Aorta (tissue), 5 donors: ENCODE results near the gene MRPL20. TPM values are rescaled to one million over a fixed set of nuclear protein-coding genes. Genes with fewer than 3 reads are reported as not detected.

Experiments
- ATAC-seq: fragments of 200-7000 bp; cut with Tn5 transposase; one replicate; pipeline ENCODE4 v1.9.1; 2022; ENCODE audit warnings: moderate library complexity; ENCODE audit not compliant: low FRiP score
- DNase-seq, 2 donors: peaks; one replicate each; pipeline ENCODE4 v3.0.0-alpha.2; 2020
- H3K27ac ChIP-seq, 2 donors: one replicate each; pipeline ENCODE4 v1.5.1; 2013; ENCODE audit warnings: low read length in 2 of 2, mild to moderate bottlenecking in 2 of 2, moderate library complexity in 2 of 2, control low read depth in 1 of 2, inconsistent platforms in 1 of 2, low read depth in 1 of 2
- H3K27me3 ChIP-seq, 2 donors: one replicate each; pipeline ENCODE4 v1.6.1; 2013; ENCODE audit warnings: control low read depth in 1 of 2, low read length in 1 of 2, mild to moderate bottlenecking in 1 of 2, moderate library complexity in 1 of 2; ENCODE audit not compliant: insufficient read depth in 2 of 2, control insufficient read depth in 1 of 2
- H3K36me3 ChIP-seq, 2 donors: one replicate each; pipeline ENCODE4 v1.6.1; 2013; ENCODE audit warnings: control low read depth in 1 of 2, low read length in 1 of 2, mild to moderate bottlenecking in 1 of 2; ENCODE audit not compliant: insufficient read depth in 2 of 2, control insufficient read depth in 1 of 2
- H3K4me1 ChIP-seq, 2 donors: one replicate each; pipeline ENCODE4 v1.6.1; 2013; ENCODE audit warnings: low read length in 2 of 2, control low read depth in 1 of 2, mild to moderate bottlenecking in 1 of 2, moderate library complexity in 1 of 2; ENCODE audit not compliant: insufficient read depth in 2 of 2, control insufficient read depth in 1 of 2
- H3K4me3 ChIP-seq, 2 donors: one replicate each; pipeline ENCODE4 v1.5.1; 2013; ENCODE audit warnings: low read length in 2 of 2, control low read depth in 1 of 2, mild to moderate bottlenecking in 1 of 2
- H3K9me3 ChIP-seq: one replicate; pipeline ENCODE4 v1.6.1; 2013; ENCODE audit warnings: mild to moderate bottlenecking, low read length; ENCODE audit not compliant: control insufficient read depth
- WGBS, 2 donors: extraction: QIAGEN DNeasy Blood & Tissue Kit; methylation state at CpG; one replicate each; pipeline ENCODE4 v1.1.7; 2013; 5-methylcytosine and 5-hydroxymethylcytosine counted together
- intact Hi-C, 2 donors: fragments of 100-400 bp; cut with DNase I; formaldehyde crosslinking; loops; one replicate each; pipeline versions ENCODE4 v1.14.2 to v1.15.0; 2022
- polyA plus RNA-seq, 2 donors: library from polyadenylated mRNA; stranded (reverse); fragments of 200-250 nt; gene quantifications; one replicate each; pipeline ENCODE4 v1.2.3, GENCODE V29; 2013
- total RNA-seq, 2 donors: library from RNA; stranded (reverse); fragmentation: NEBNext Ultra II Directional; extraction: Animal tissue kit (Norgen Biotek cat#: 25700); gene quantifications; one replicate each; pipeline ENCODE4 v1.2.1, GENCODE V29; 2021
- donor health status: healthy with polysubstance abuse.
- donor health status: Bipolar disorder and iron deficiency.
- donor health status: DM: no; HTN: no; CAD: no.
- donor health status: DM: no; HTN: no; CAD: no.
- donor health status: DM: yes; HTN: yes; CAD: no.

The MRPL20 gene
- total and polyA plus RNA-seq, 4 donors: 69.7 to 184 (median 107) TPM

GRCh38 chr1:1399187-1399871 lies 7.8 kb downstream of the MRPL20 start, which contains the start of gene CCNL2:
Gene CCNL2 (minus strand): TSS chr1:1399335. CDS start chr1:1399306, 29 bp downstream.
- Histone ChIP-seq H3K27ac (peak within 1 kb of the TSS in 1 of 2 donors; percentile 57), H3K27me3 (no peaks in the 10 kb centered on the region), H3K4me1 (no peaks in the 10 kb centered on the region), H3K4me3 (peak within 1 kb of the TSS; percentile 85 to 87), H3K36me3 (peaks cover 0 to 2% of the 10 kb centered on the region in 2 donors), H3K9me3 (no peaks in the 10 kb centered on the region)
- DNase-seq (peak; percentile 100), ATAC-seq (peak; percentile 99)
- WGBS, 2 donors: 0% methylated on average over 73 to 86 of the region's 86 CpGs
- intact Hi-C loops: no loop called here

- Histone ChIP-seq H3K36me3 (peaks cover 0 to 2% of the 10 kb centered on the region in 2 donors), H3K4me3 (peak overlapping the region; percentile 85 to 87), H3K27me3 (no peaks in the 10 kb centered on the region), H3K27ac (peak overlapping the region in 1 of 2 donors; percentile 4), H3K9me3 (no peaks in the 10 kb centered on the region), H3K4me1 (no peaks in the 10 kb centered on the region)
- 1% methylated on average over 48 to 54 of the region's 54 CpGs for WGBS, 2 donors
- intact Hi-C loops: no loop called here
- DNase-seq (no peak), ATAC-seq (peak; percentile 2)
Measured at GRCh38 chr1:1398677-1399186, 8.4 kb downstream of the MRPL20 start.

GRCh38 chr1:1397839-1398523 lies 9.1 kb downstream of the MRPL20 start:
- ATAC-seq: no peak
- Histone ChIP-seq H3K4me1 (no peaks in the 10 kb centered on the region), H3K36me3 (peaks cover 0 to 4% of the 10 kb centered on the region in 2 donors), H3K27me3 (no peaks in the 10 kb centered on the region), H3K9me3 (no peaks in the 10 kb centered on the region), H3K27ac (no peak overlapping the region), H3K4me3 (peak overlapping the region; percentile 85 to 87)
- 55 to 56% methylated on average over 19 of the region's 19 CpGs for WGBS, 2 donors
- DNase-seq: no peak
- intact Hi-C loops: no loop called here

- no peak overlapping the region for H3K27ac ChIP-seq
- H3K27me3 ChIP-seq: no peaks in the 10 kb centered on the region
- no peaks in the 10 kb centered on the region for H3K9me3 ChIP-seq
- no peaks in the 10 kb centered on the region for H3K4me1 ChIP-seq
- ATAC-seq (no peak), DNase-seq (no peak)
- H3K4me3 ChIP-seq: no peak overlapping the region
- 77 to 80% methylated on average over 11 of the region's 11 CpGs for WGBS, 2 donors
- H3K36me3 ChIP-seq: peaks cover 0 to 11% of the 10 kb centered on the region in 2 donors
- intact Hi-C loops: no loop called here
Measured at GRCh38 chr1:1395166-1395565, 11.9 kb downstream of the MRPL20 start.

- H3K36me3 ChIP-seq: peaks cover 0 to 14% of the 10 kb centered on the region in 2 donors
- no peaks in the 10 kb centered on the region for H3K4me1 ChIP-seq
Measured at GRCh38 chr1:1394116-1394515, 13.0 kb downstream of the MRPL20 start.

GRCh38 chr1:1393428-1393827 lies 13.7 kb downstream of the MRPL20 start:
- Histone ChIP-seq H3K36me3 (peaks cover 0 to 14% of the 10 kb centered on the region in 2 donors), H3K4me1 (no peaks in the 10 kb centered on the region), H3K4me3 (no peak overlapping the region), H3K27ac (no peak overlapping the region), H3K27me3 (no peaks in the 10 kb centered on the region), H3K9me3 (no peaks in the 10 kb centered on the region)
- no peak for ATAC-seq
- DNase-seq: no peak
- WGBS, 2 donors: 90 to 91% methylated on average over 11 of the region's 11 CpGs
- intact Hi-C loops: no loop called here

More at GRCh38 chr1:1394116-1394515, 13.0 kb downstream of the MRPL20 start:
- Histone ChIP-seq H3K27me3 (no peaks in the 10 kb centered on the region), H3K4me3 (no peak overlapping the region), H3K9me3 (no peaks in the 10 kb centered on the region), H3K27ac (no peak overlapping the region)
- DNase-seq (no peak), ATAC-seq (no peak)
- intact Hi-C loops: no loop called here
- 93 to 94% methylated on average over 7 of the region's 7 CpGs for WGBS, 2 donors

- H3K9me3 ChIP-seq: no peaks in the 10 kb centered on the region
- no peak for ATAC-seq
- peaks cover 1 to 15% of the 10 kb centered on the region in 2 donors for H3K36me3 ChIP-seq
- WGBS, 2 donors: 83 to 88% methylated on average over 4 of the region's 4 CpGs
- no peak overlapping the region for H3K27ac ChIP-seq
- intact Hi-C loops: no loop called here
- H3K4me1 ChIP-seq: no peaks in the 10 kb centered on the region
- H3K27me3 ChIP-seq: no peaks in the 10 kb centered on the region
- no peak overlapping the region for H3K4me3 ChIP-seq
- no peak for DNase-seq
Measured at GRCh38 chr1:1393014-1393413, 14.1 kb downstream of the MRPL20 start.

GRCh38 chr1:1391225-1391624 lies 15.9 kb downstream of the MRPL20 start:
- Histone ChIP-seq H3K36me3 (peaks cover 3 to 24% of the 10 kb centered on the region in 2 donors), H3K4me1 (no peaks in the 10 kb centered on the region), H3K9me3 (no peaks in the 10 kb centered on the region), H3K27me3 (no peaks in the 10 kb centered on the region), H3K4me3 (no peak overlapping the region), H3K27ac (no peak overlapping the region)
- no peak for DNase-seq
- intact Hi-C loops: no loop called here
- no peak for ATAC-seq
- WGBS, 2 donors: 87 to 88% methylated on average over 12 of the region's 12 CpGs
